GM12878 (cell line): Measurements from ENCODE around the gene NMRK2. TPM values are rescaled to one million over a fixed set of nuclear protein-coding genes. Genes with fewer than 3 reads are reported as not detected.
"Not testable (repeated sequence)": the region's sequence is repeated elsewhere in the genome, so short reads cannot be mapped to it uniquely, and the experiment has no call there.

Source experiments
- ATAC-seq: fragments of 200-7000 bp; cut with Tn5 transposase; 3 replicates; pipeline ENCODE4 v1.9.1; 2020; ENCODE audit warnings: mild to moderate bottlenecking, moderate library complexity
- BruUV-seq: library from RNA; stranded (reverse); fragments of 400-500 nt; replicated peaks from 2 replicates; lab custom pipeline; 2021; lab: Mats Ljungman, UMichigan
- CTCF ChIA-PET: fragments of 300-600 bp; sonication (Branson Sonifier 250); formaldehyde crosslinking; extraction: SDS; loops from one replicate; lab custom pipeline; 2021; ENCODE audit warnings: inconsistent platforms; lab: Yijun Ruan, JAX
- POLR2A ChIA-PET: fragments of 350-600 bp; formaldehyde crosslinking; extraction: SDS; loops from one replicate; lab custom pipeline; 2021; ENCODE audit warnings: inconsistent platforms; lab: Charles Lee
- RAD21 ChIA-PET: fragments of 300-600 bp; sonication (Branson Sonifier 250); formaldehyde crosslinking; loops from one replicate; lab custom pipeline; 2023; ENCODE audit warnings: antibody characterized with exemption; ENCODE audit not compliant: unreplicated experiment; lab: Charles Lee
- SMC1A ChIA-PET: fragments of 300-600 bp; sonication (Branson Sonifier 250); formaldehyde crosslinking; loops from one replicate; lab custom pipeline; 2023; ENCODE audit not compliant: unreplicated experiment, uncharacterized antibody; lab: Charles Lee
- DNase-seq: peaks from one replicate; pipeline ENCODE4 v3.0.0-alpha.2; 2011; ENCODE audit warnings: low read depth, low spot score
- FAIRE-seq: peaks from 3 replicates; lab custom pipeline; 2011; peaks lifted over from hg19 to GRCh38; lab: Jason Lieb, UNC
- H2AFZ ChIP-seq: 2 replicates; pipeline ENCODE4 v1.6.0; 2011; ENCODE audit warnings: low read depth, low read length, control low read depth; ENCODE audit not compliant: control insufficient read depth
- H3K27ac ChIP-seq: 2 replicates; pipeline ENCODE4 v1.5.1; 2011; ENCODE audit warnings: control low read depth; ENCODE audit not compliant: control insufficient read depth, insufficient read depth
- H3K27me3 ChIP-seq, 2 experiments: replicated peaks in 1 of 2; 2 replicates each; pipeline versions ENCODE4 v1.6.0 to v1.6.1; 2011; ENCODE audit warnings: low read length in 1 of 2; ENCODE audit not compliant: control insufficient read depth in 2 of 2, insufficient read depth in 2 of 2
- H3K36me3 ChIP-seq, 2 experiments: 2 replicates each; pipeline ENCODE4 v1.5.1; 2011; ENCODE audit warnings: low read length in 1 of 2; ENCODE audit not compliant: control insufficient read depth in 2 of 2, insufficient read depth in 2 of 2
- H3K4me1 ChIP-seq: 2 replicates; pipeline ENCODE4 v1.6.1; 2011; ENCODE audit warnings: mild to moderate bottlenecking, low read length, moderate library complexity, mixed read lengths; ENCODE audit not compliant: control insufficient read depth, insufficient read depth
- H3K4me2 ChIP-seq: 2 replicates; pipeline ENCODE4 v1.6.0; 2011; ENCODE audit warnings: control low read depth; ENCODE audit not compliant: control insufficient read depth, insufficient read depth
- H3K4me3 ChIP-seq: fragments of 200-600 bp; sonication (generic); 2 replicates; pipeline ENCODE4 v1.5.1; 2016
- H3K79me2 ChIP-seq: 2 replicates; pipeline ENCODE4 v1.6.0; 2011; ENCODE audit warnings: low read length; ENCODE audit not compliant: control insufficient read depth, insufficient read depth
- H3K9ac ChIP-seq: 2 replicates; pipeline ENCODE4 v1.8.0; 2011; ENCODE audit warnings: low read length, control low read depth, mixed read lengths; ENCODE audit not compliant: control insufficient read depth, insufficient read depth
- H3K9me3 ChIP-seq: replicated peaks from 3 replicates; pipeline ENCODE4 v1.5.1; 2011; ENCODE audit warnings: mild to moderate bottlenecking, low read length; ENCODE audit not compliant: control insufficient read depth, insufficient read depth
- H4K20me1 ChIP-seq: 2 replicates; pipeline ENCODE4 v1.6.0; 2011; ENCODE audit not compliant: control insufficient read depth, insufficient read depth
- WGBS: methylation state at CpG from one replicate; pipeline ENCODE4 v1.1.6; 2016; ENCODE audit warnings: low lambda C conversion rate; ENCODE audit not compliant: insufficient replicate concordance, insufficient coverage; ENCODE audit errors: missing lambda C conversion rate; 5-methylcytosine and 5-hydroxymethylcytosine counted together
- in situ Hi-C: fragments of 300-500 bp; cut with MboI; formaldehyde crosslinking; loops from 9 replicates; pipeline ENCODE4 v1.14.3; 2018; ENCODE audit warnings: mixed read lengths
- intact Hi-C: fragments of 100-400 bp; cut with micrococcal nuclease; formaldehyde crosslinking; loops from one replicate; pipeline ENCODE4 v1.14.2; 2022; ENCODE audit not compliant: unreplicated experiment
- polyA plus RNA-seq, 11 experiments: library from polyadenylated mRNA; depleted of rRNA in 4 of 11; unstranded in 6 of 11; stranded (reverse) in 5 of 11; fragments of >200 nt; fragmentation: Nextera tagmentation in 4 of 11; fragmentation: Illumina TruSeq in 1 of 11; extraction: Ambion mirVana in 4 of 11; extraction: Trizol in 1 of 11; gene quantifications; 1 replicate in 1 of 11; 2 replicates in 10 of 11; pipeline versions ENCODE4 v1.2.1 to v1.2.3, GENCODE V29; 2011 to 2016; ENCODE audit warnings: inconsistent platforms in 2 of 11, missing spikeins in 2 of 11, low read depth in 1 of 11
- total RNA-seq, 4 experiments: library from RNA; depleted of rRNA in 3 of 4; stranded (reverse); fragments of >200 nt in 3 of 4; fragmentation: Illumina TruSeq in 1 of 4; extraction: Trizol in 1 of 4; gene quantifications; 2 replicates each; pipeline versions ENCODE4 v1.2.1 to v1.2.3, GENCODE V29; 2013 to 2021
- TF ChIP-seq, protein P1 (sequence below): fragments of 450-650 bp; IDR thresholded peaks from 2 replicates; pipeline ENCODE4 v1.6.1; 2018; ENCODE audit warnings: borderline replicate concordance, mild to moderate bottlenecking; ENCODE audit not compliant: partially characterized antibody
- TF ChIP-seq, protein P2 (sequence below): IDR thresholded peaks from 2 replicates; pipeline ENCODE4 v1.6.1; 2011; ENCODE audit warnings: mild to moderate bottlenecking, low read depth, low read length, moderate library complexity; ENCODE audit not compliant: insufficient replicate concordance

The NMRK2 gene
- total and polyA plus RNA-seq, 10 of the 15 experiments (the other 5 are each of a cell fraction or from before 2014, with no cell fraction given), result 0.14 to 0.15 TPM; not detected in 8

DNA sequence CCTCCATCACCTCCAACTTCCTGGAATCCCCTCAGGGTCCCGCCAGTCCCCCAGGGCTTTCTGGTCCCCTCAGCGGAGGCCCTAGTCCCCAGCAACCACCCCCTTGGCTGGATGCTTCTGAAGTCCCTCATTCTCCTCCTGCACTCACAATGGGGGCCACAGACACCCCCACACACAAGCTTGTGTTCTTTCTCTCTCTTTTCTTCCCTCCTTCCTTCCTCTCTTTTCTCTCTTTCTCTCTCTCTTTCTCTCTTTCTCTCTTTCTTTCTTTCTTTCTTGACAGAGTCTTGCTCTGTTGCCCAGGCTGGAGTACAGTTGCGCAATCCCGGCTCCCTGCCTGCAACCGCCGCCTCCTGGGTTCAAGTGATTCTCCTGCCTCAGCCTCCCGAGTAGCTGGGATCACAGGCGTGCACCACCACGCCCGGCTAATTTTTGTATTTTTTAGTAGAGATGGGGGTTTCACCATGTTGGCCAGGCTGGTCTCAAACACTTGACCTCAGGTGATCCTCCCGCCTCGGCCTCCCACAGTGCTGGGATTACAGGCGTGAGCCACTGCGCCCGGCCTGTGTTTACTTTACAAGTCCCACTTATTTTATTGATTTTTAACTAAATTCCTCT is 14.6 kb downstream of the NMRK2 start:
- H3K4me2 ChIP-seq, POLR2A ChIA-PET, H3K27ac ChIP-seq, CTCF ChIA-PET, BruUV-seq, FAIRE-seq, DNase-seq, H4K20me1 ChIP-seq, intact Hi-C loops, H3K36me3 ChIP-seq, H3K79me2 ChIP-seq, in situ Hi-C loops, H2AFZ ChIP-seq, ATAC-seq, H3K27me3 ChIP-seq, H3K9me3 ChIP-seq, H3K9ac ChIP-seq, RAD21 ChIA-PET, H3K4me3 ChIP-seq, H3K4me1 ChIP-seq, SMC1A ChIA-PET: not testable (repeated sequence)
- WGBS, result 82% methylated on average over 15 of the region's 15 CpGs

DNA sequence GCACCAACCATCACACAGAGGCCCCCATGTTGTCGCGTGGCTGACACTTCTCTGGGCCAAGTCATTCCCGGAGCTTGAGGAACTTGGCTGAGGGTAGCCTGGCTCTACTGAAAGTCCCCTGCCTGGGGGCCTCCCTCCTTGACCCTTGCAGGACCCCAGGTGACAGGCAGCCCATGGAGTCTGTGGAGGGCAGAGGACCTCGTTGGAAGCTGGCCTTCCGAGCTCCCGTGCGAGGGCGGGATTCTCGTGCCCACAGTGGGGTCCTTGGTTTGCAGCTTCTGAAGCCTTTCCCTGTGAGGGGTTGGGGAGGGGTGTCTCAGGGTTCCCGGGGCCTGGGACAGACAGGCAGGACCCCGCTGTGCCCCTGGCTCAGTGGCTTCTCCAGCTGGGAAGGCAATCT is 16.4 kb downstream of the NMRK2 start:
- ATAC-seq (no peak), FAIRE-seq (no peak), DNase-seq (no peak)
- ChIA-PET SMC1A (interaction anchor here (0.6 kb wide), 1 partner anchor 55 kb away, joined by 3 read pairs; no protein-coding TSS in a partner anchor), POLR2A (no interaction called here), RAD21 (no interaction called here), CTCF (no interaction called here)
- H3K4me3 ChIP-seq, result no peak overlapping the region
- no peaks in the 10 kb centered on the region for H4K20me1 ChIP-seq
- in situ Hi-C loops (no loop called here), intact Hi-C loops (no loop called here)
- 66% methylated on average over 11 of the region's 11 CpGs for WGBS
- TF ChIP-seq, protein P1, sequence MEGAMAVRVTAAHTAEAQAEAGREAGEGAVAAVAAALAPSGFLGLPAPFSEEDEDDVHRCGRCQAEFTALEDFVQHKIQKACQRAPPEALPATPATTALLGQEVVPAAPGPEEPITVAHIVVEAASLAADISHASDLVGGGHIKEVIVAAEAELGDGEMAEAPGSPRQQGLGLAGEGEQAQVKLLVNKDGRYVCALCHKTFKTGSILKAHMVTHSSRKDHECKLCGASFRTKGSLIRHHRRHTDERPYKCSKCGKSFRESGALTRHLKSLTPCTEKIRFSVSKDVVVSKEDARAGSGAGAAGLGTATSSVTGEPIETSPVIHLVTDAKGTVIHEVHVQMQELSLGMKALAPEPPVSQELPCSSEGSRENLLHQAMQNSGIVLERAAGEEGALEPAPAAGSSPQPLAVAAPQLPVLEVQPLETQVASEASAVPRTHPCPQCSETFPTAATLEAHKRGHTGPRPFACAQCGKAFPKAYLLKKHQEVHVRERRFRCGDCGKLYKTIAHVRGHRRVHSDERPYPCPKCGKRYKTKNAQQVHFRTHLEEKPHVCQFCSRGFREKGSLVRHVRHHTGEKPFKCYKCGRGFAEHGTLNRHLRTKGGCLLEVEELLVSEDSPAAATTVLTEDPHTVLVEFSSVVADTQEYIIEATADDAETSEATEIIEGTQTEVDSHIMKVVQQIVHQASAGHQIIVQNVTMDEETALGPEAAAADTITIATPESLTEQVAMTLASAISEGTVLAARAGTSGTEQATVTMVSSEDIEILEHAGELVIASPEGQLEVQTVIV, result no peak
- TF ChIP-seq, protein P2, sequence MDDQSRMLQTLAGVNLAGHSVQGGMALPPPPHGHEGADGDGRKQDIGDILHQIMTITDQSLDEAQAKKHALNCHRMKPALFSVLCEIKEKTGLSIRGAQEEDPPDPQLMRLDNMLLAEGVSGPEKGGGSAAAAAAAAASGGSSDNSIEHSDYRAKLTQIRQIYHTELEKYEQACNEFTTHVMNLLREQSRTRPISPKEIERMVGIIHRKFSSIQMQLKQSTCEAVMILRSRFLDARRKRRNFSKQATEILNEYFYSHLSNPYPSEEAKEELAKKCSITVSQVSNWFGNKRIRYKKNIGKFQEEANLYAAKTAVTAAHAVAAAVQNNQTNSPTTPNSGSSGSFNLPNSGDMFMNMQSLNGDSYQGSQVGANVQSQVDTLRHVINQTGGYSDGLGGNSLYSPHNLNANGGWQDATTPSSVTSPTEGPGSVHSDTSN, result no peak
- no peak overlapping the region for H2AFZ ChIP-seq
- no peaks in the 10 kb centered on the region for H3K36me3 ChIP-seq
- no peak overlapping the region for H3K9ac ChIP-seq
- no peaks in the 10 kb centered on the region for H3K9me3 ChIP-seq
- H3K27ac ChIP-seq, result no peak overlapping the region
- no peaks in the 10 kb centered on the region for H3K4me1 ChIP-seq
- no peaks in the 10 kb centered on the region for H3K27me3 ChIP-seq
- no peaks in the 10 kb centered on the region for H3K79me2 ChIP-seq
- BruUV-seq, result no TSS peak
- no peak overlapping the region for H3K4me2 ChIP-seq
